Esophagus squamous epithelium (tissue), 5 donors: ENCODE measurements around the gene UBE2O. TPM values are rescaled to one million over a fixed set of nuclear protein-coding genes. Genes with fewer than 3 reads are reported as not detected.

ENCODE experiments used
- DNase-seq: peaks from one replicate; lab custom pipeline; 2025; lab: John Stamatoyannopoulos, UW
- H3K27ac ChIP-seq, 4 donors: fragments of 200-600 bp; sonication (generic); one replicate each; pipeline ENCODE4 v1.5.1; 2016 to 2019; ENCODE audit warnings: mild to moderate bottlenecking in 1 of 4
- H3K27me3 ChIP-seq, 4 donors: fragments of 200-600 bp; sonication (generic); 1 replicate in 3 of 4; 2 replicates in 1 of 4; pipeline versions ENCODE4 v1.5.1 to v1.6.0; 2017 to 2021; ENCODE audit warnings: antibody characterized with exemption in 1 of 4
- H3K36me3 ChIP-seq, 3 donors: fragments of 200-600 bp; sonication (generic); one replicate each; pipeline ENCODE4 v1.5.1; 2016 to 2019
- H3K4me1 ChIP-seq, 3 donors: fragments of 200-600 bp; sonication (generic); one replicate each; pipeline ENCODE4 v1.5.1; 2017 to 2019
- H3K4me3 ChIP-seq, 4 donors: fragments of 200-600 bp; sonication (generic); 1 replicate in 3 of 4; 2 replicates in 1 of 4; pipeline ENCODE4 v1.5.1; 2016 to 2019; ENCODE audit warnings: mild to moderate bottlenecking in 2 of 4, moderate library complexity in 1 of 4
- H3K9me3 ChIP-seq, 3 donors: fragments of 200-600 bp; sonication (generic); one replicate each; pipeline ENCODE4 v1.5.1; 2016 to 2019
- CTCF ChIP-seq, 6 experiments: fragments of 450-650 bp in 4 of 6; fragments of 200-600 bp in 2 of 6; sonication (generic) in 2 of 6; IDR thresholded peaks; one replicate each; pipeline ENCODE4 v1.5.1; 2016 to 2019; ENCODE audit warnings: antibody characterized with exemption in 6 of 6, mild to moderate bottlenecking in 4 of 6, moderate library complexity in 4 of 6
- POLR2A ChIP-seq, 4 donors: fragments of 450-650 bp; IDR thresholded peaks; one replicate each; pipeline ENCODE4 v1.6.1; 2017; ENCODE audit warnings: antibody characterized with exemption in 4 of 4, mild to moderate bottlenecking in 4 of 4, moderate library complexity in 3 of 4
- WGBS, 2 donors: methylation state at CpG; one replicate each; pipeline ENCODE4 v1.1.5; 2018; 5-methylcytosine and 5-hydroxymethylcytosine counted together
- intact Hi-C: fragments of 100-400 bp; cut with DNase I; formaldehyde crosslinking; loops from one replicate; pipeline ENCODE4 v1.15.0; 2022
- total RNA-seq, 4 donors: library from RNA; depleted of rRNA; stranded (reverse); fragments of >200 nt; gene quantifications; one replicate each; pipeline ENCODE4 v1.1.0, GENCODE V29; 2016
- donor health status: DM: yes; HTN: yes; CAD: no.

The UBE2O gene
- total RNA-seq, 4 donors from 2014 or later: 11.9 to 19.8 (median 16.3) TPM

DNA sequence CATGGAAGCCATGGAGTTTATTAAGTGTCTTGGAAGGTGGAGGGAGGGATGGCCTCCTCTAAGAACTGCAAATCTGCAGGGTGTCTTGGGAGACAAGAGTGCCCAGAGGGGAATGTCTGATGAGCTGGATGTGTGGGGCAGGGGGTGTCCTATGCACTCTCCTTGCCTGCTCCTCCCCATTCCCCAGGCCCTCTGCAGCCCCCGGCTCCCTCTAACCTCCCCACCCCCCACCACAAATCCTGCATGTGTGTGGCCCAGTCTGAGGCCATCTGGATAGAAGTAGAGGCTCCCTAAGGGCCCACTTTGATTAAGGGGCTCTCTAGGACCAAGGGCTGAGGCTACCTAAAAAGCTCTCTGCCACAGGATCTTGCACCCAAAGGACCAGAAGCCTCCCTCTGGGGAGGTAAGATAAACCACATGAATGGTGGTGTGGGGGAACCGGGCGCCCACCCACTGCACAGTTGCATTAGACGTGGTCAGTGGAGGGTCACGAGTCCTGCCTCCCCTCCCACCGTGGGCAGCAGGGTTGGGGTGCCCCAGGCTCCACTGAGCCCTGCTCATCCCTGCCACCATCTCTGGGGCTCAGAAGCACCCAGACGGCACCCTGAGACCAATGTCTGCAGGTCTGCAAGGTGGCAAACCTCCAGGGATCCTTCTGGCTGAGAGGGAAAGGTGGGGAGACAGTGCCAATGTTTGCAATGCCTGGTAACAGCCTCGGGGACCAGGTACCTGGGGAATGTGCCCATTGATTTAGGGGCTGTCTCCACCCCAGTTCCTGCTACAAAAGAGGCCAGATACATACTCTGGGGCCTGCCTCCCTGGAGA is 15.1 kb upstream of the UBE2O start:
- DNase-seq: no peak
- intact Hi-C loops: loop anchor here (2.0 kb wide), 1 partner anchor 39 kb away; no protein-coding TSS in a partner anchor
- Histone ChIP-seq H3K4me1 (peaks cover 0 to 4% (median 4%) of the 10 kb centered on the region in 3 donors), H3K4me3 (no peak overlapping the region), H3K9me3 (no peaks in the 10 kb centered on the region), H3K36me3 (peaks cover 0 to 28% (median 6%) of the 10 kb centered on the region in 3 donors), H3K27ac (no peak overlapping the region), H3K27me3 (no peaks in the 10 kb centered on the region)
- WGBS, 2 donors: 60 to 77% methylated on average over 2 to 3 of the region's 8 CpGs
- no peak for TF ChIP-seq CTCF (IDR thresholded peaks at IDR 0.05)
- no peak for TF ChIP-seq POLR2A (IDR thresholded peaks at IDR 0.05)

- TF ChIP-seq POLR2A (IDR thresholded peaks at IDR 0.05) (no peak), CTCF (IDR thresholded peaks at IDR 0.05) (no peak)
- WGBS, 2 donors: 20 to 80% methylated on average over 1 to 2 of the region's 11 CpGs
Measured at GRCh38 chr17:76467366-76467765, 14.4 kb upstream of the UBE2O start, which contains the start of gene AANAT. TSS of gene AANAT (plus strand) at chr17:76467603. CDS start at chr17:76468747, 1,144 bp downstream.

GRCh38 chr17:76466775-76467130 is 13.8 kb upstream of the UBE2O start:
- no peak for TF ChIP-seq POLR2A (IDR thresholded peaks at IDR 0.05)
- no peak for TF ChIP-seq CTCF (IDR thresholded peaks at IDR 0.05)
- intact Hi-C loops: loop anchor here (2.0 kb wide), 1 partner anchor 40 kb away; no protein-coding TSS in a partner anchor
- Histone ChIP-seq H3K27me3 (no peaks in the 10 kb centered on the region), H3K4me1 (peaks cover 0 to 4% (median 4%) of the 10 kb centered on the region in 3 donors), H3K4me3 (no peak overlapping the region), H3K36me3 (peaks cover 0 to 16% (median 4%) of the 10 kb centered on the region in 3 donors), H3K9me3 (no peaks in the 10 kb centered on the region), H3K27ac (no peak overlapping the region)
- WGBS, 2 donors: 64 to 74% methylated on average over 4 to 6 of the region's 6 CpGs
- no peak for DNase-seq

More at GRCh38 chr17:76467366-76467765, 14.4 kb upstream of the UBE2O start, which contains the start of gene AANAT:
- Histone ChIP-seq H3K36me3 (peaks cover 0 to 22% (median 6%) of the 10 kb centered on the region in 3 donors), H3K27me3 (no peaks in the 10 kb centered on the region), H3K27ac (no peak within 1 kb of the TSS), H3K4me1 (peaks cover 0 to 4% (median 4%) of the 10 kb centered on the region in 3 donors), H3K4me3 (no peak within 1 kb of the TSS), H3K9me3 (no peaks in the 10 kb centered on the region)
- intact Hi-C loops: loop anchor here (2.0 kb wide), 1 partner anchor 39 kb away; no protein-coding TSS in a partner anchor
- no peak for DNase-seq

GRCh38 chr17:76462556-76463290 is 9.8 kb upstream of the UBE2O start:
- Histone ChIP-seq H3K4me3 (no peak overlapping the region), H3K4me1 (peaks cover 0 to 4% (median 4%) of the 10 kb centered on the region in 3 donors), H3K27ac (no peak overlapping the region), H3K36me3 (no peaks in the 10 kb centered on the region), H3K27me3 (no peaks in the 10 kb centered on the region), H3K9me3 (no peaks in the 10 kb centered on the region)
- WGBS, 2 donors: 70 to 76% methylated on average over 7 to 21 of the region's 24 CpGs
- no peak for DNase-seq
- intact Hi-C loops: no loop called here
- TF ChIP-seq CTCF (IDR thresholded peaks at IDR 0.05): no peak
- no peak for TF ChIP-seq POLR2A (IDR thresholded peaks at IDR 0.05)
